Hepatocyte (in vitro differentiated cells): Measurements from ENCODE around the gene RARG. TPM values are rescaled to one million over a fixed set of nuclear protein-coding genes. Genes with fewer than 3 reads are reported as not detected.

Source experiments
- DNase-seq: peaks from one replicate; pipeline ENCODE4 v3.0.0-alpha.2; 2016; ENCODE audit warnings: low spot score
- H2AFZ ChIP-seq: fragments of 200-600 bp; sonication (generic); 2 replicates; pipeline ENCODE4 v1.6.0; 2016; ENCODE audit warnings: antibody characterized with exemption, mild to moderate bottlenecking
- H3K27ac ChIP-seq: fragments of 200-600 bp; sonication (generic); 2 replicates; pipeline ENCODE4 v1.5.1; 2016; ENCODE audit warnings: mild to moderate bottlenecking
- H3K27me3 ChIP-seq: fragments of 200-600 bp; sonication (generic); 2 replicates; pipeline ENCODE4 v1.6.1; 2016
- H3K36me3 ChIP-seq: fragments of 200-600 bp; sonication (generic); replicated peaks from 2 replicates; pipeline ENCODE4 v1.5.1; 2016; ENCODE audit warnings: low read depth; ENCODE audit not compliant: insufficient read depth
- H3K4me1 ChIP-seq: fragments of 200-600 bp; sonication (generic); 2 replicates; pipeline ENCODE4 v1.5.1; 2016; ENCODE audit warnings: mild to moderate bottlenecking, moderate library complexity; ENCODE audit not compliant: insufficient read depth
- H3K4me2 ChIP-seq: fragments of 200-600 bp; sonication (generic); 2 replicates; pipeline ENCODE4 v1.6.0; 2016
- H3K4me3 ChIP-seq: fragments of 200-600 bp; sonication (generic); 2 replicates; pipeline ENCODE4 v1.5.1; 2016; ENCODE audit warnings: mild to moderate bottlenecking
- H3K79me2 ChIP-seq: fragments of 200-600 bp; sonication (generic); 2 replicates; pipeline ENCODE4 v1.6.0; 2017; ENCODE audit warnings: mild to moderate bottlenecking
- H3K9me2 ChIP-seq: fragments of 200-600 bp; sonication (generic); replicated peaks from 2 replicates; pipeline ENCODE4 v1.6.0; 2017; ENCODE audit warnings: mild to moderate bottlenecking; ENCODE audit not compliant: insufficient read depth
- H3K9me3 ChIP-seq: fragments of 200-600 bp; sonication (generic); 2 replicates; pipeline ENCODE4 v1.5.1; 2016; ENCODE audit warnings: low read depth, mild to moderate bottlenecking
- H4K20me1 ChIP-seq: fragments of 200-600 bp; sonication (generic); 2 replicates; pipeline ENCODE4 v1.6.0; 2016; ENCODE audit warnings: mild to moderate bottlenecking; ENCODE audit not compliant: insufficient read depth, poor library complexity, severe bottlenecking
- EZH2 ChIP-seq: fragments of 200-600 bp; sonication (generic); IDR thresholded peaks from 2 replicates; pipeline ENCODE4 v1.6.1; 2016; ENCODE audit warnings: antibody characterized with exemption, mild to moderate bottlenecking, borderline replicate concordance
- EZH2phosphoT487 ChIP-seq: fragments of 200-600 bp; sonication (generic); IDR thresholded peaks from one replicate; pipeline ENCODE4 v1.6.1; 2018; ENCODE audit warnings: antibody characterized with exemption, mild to moderate bottlenecking, low read depth, moderate library complexity; ENCODE audit not compliant: unreplicated experiment, severe bottlenecking
- WGBS: methylation state at CpG from one replicate; pipeline ENCODE4 v1.1.6; 2016; ENCODE audit warnings: low lambda C conversion rate; ENCODE audit errors: missing lambda C conversion rate; 5-methylcytosine and 5-hydroxymethylcytosine counted together
- polyA plus RNA-seq: library from polyadenylated mRNA; unstranded; fragments of >200 nt; fragmentation: Nextera tagmentation; extraction: Ambion mirVana; gene quantifications from 2 replicates; pipeline ENCODE4 v1.2.1, GENCODE V29; 2016
- total RNA-seq: library from RNA; depleted of rRNA; stranded (reverse); fragments of >200 nt; gene quantifications from 2 replicates; pipeline ENCODE4 v1.2.3, GENCODE V29; 2014
- TF ChIP-seq, protein P1 (sequence below): fragments of 200-600 bp; sonication (generic); IDR thresholded peaks from 2 replicates; pipeline ENCODE4 v1.5.1; 2016; ENCODE audit warnings: antibody characterized with exemption, mild to moderate bottlenecking; ENCODE audit not compliant: poor library complexity

RARG gene
- total and polyA plus RNA-seq, 2 experiments from 2014 or later = 20.9 to 28.1 TPM

GRCh38 chr12:53277981-53278380, 46.0 kb upstream of the RARG start:
- Histone ChIP-seq H3K4me1 (no peaks in the 10 kb centered on the region), H3K4me3 (no peak overlapping the region), H3K36me3 (no peaks in the 10 kb centered on the region), H3K27me3 (no peaks in the 10 kb centered on the region), H3K9me2 (no peaks in the 10 kb centered on the region), H3K79me2 (no peaks in the 10 kb centered on the region), H2AFZ (no peak overlapping the region), H3K27ac (no peak overlapping the region), H3K4me2 (no peak overlapping the region), H4K20me1 (no peaks in the 10 kb centered on the region), H3K9me3 (no peaks in the 10 kb centered on the region)
- no peak for TF ChIP-seq EZH2
- TF ChIP-seq, protein P1, sequence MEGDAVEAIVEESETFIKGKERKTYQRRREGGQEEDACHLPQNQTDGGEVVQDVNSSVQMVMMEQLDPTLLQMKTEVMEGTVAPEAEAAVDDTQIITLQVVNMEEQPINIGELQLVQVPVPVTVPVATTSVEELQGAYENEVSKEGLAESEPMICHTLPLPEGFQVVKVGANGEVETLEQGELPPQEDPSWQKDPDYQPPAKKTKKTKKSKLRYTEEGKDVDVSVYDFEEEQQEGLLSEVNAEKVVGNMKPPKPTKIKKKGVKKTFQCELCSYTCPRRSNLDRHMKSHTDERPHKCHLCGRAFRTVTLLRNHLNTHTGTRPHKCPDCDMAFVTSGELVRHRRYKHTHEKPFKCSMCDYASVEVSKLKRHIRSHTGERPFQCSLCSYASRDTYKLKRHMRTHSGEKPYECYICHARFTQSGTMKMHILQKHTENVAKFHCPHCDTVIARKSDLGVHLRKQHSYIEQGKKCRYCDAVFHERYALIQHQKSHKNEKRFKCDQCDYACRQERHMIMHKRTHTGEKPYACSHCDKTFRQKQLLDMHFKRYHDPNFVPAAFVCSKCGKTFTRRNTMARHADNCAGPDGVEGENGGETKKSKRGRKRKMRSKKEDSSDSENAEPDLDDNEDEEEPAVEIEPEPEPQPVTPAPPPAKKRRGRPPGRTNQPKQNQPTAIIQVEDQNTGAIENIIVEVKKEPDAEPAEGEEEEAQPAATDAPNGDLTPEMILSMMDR = no peak
- no peak for TF ChIP-seq EZH2phosphoT487
- DNase-seq = no peak
- WGBS = 86% methylated on average over 9 of the region's 9 CpGs

- Histone ChIP-seq H3K4me3 (no peak overlapping the region), H3K27me3 (no peaks in the 10 kb centered on the region), H3K79me2 (no peaks in the 10 kb centered on the region), H3K9me3 (no peaks in the 10 kb centered on the region), H3K36me3 (no peaks in the 10 kb centered on the region), H3K27ac (no peak overlapping the region), H4K20me1 (no peaks in the 10 kb centered on the region), H2AFZ (no peak overlapping the region), H3K9me2 (no peaks in the 10 kb centered on the region), H3K4me1 (no peaks in the 10 kb centered on the region), H3K4me2 (no peak overlapping the region)
- TF ChIP-seq EZH2phosphoT487 = no peak
- TF ChIP-seq, protein P1 = no peak
- no peak for TF ChIP-seq EZH2
- 97% methylated on average over 11 of the region's 11 CpGs for WGBS
- no peak for DNase-seq
Observed at GRCh38 chr12:53276511-53276910, 44.5 kb upstream of the RARG start.

- Histone ChIP-seq H3K36me3 (no peaks in the 10 kb centered on the region), H3K4me1 (no peaks in the 10 kb centered on the region), H3K27ac (no peak overlapping the region), H2AFZ (no peak overlapping the region), H4K20me1 (no peaks in the 10 kb centered on the region), H3K4me3 (no peak overlapping the region), H3K27me3 (no peaks in the 10 kb centered on the region), H3K9me2 (no peaks in the 10 kb centered on the region), H3K79me2 (peaks cover 9% of the 10 kb centered on the region), H3K4me2 (no peak overlapping the region), H3K9me3 (no peaks in the 10 kb centered on the region)
- TF ChIP-seq, protein P1 = no peak
- TF ChIP-seq EZH2 (no peak), EZH2phosphoT487 (no peak)
- WGBS = 86% methylated on average over 5 of the region's 5 CpGs
- peak; percentile 32 for DNase-seq
Observed at GRCh38 chr12:53274445-53274844, 42.4 kb upstream of the RARG start.
